ENCODE measurements around the gene COL23A1.
"Not testable (repeated sequence)": the region's sequence is repeated elsewhere in the genome, so short reads cannot be mapped to it uniquely, and the experiment has no call there.

COL23A1 gene

GRCh38 chr5:178232124-178232919 is 357.9 kb downstream of the COL23A1 start, which contains the start of gene PHYKPL:
PHYKPL (minus strand) TSS chr5:178232802; CDS start chr5:178232550, 252 bp downstream.
- TF ChIP-seq, protein P1, sequence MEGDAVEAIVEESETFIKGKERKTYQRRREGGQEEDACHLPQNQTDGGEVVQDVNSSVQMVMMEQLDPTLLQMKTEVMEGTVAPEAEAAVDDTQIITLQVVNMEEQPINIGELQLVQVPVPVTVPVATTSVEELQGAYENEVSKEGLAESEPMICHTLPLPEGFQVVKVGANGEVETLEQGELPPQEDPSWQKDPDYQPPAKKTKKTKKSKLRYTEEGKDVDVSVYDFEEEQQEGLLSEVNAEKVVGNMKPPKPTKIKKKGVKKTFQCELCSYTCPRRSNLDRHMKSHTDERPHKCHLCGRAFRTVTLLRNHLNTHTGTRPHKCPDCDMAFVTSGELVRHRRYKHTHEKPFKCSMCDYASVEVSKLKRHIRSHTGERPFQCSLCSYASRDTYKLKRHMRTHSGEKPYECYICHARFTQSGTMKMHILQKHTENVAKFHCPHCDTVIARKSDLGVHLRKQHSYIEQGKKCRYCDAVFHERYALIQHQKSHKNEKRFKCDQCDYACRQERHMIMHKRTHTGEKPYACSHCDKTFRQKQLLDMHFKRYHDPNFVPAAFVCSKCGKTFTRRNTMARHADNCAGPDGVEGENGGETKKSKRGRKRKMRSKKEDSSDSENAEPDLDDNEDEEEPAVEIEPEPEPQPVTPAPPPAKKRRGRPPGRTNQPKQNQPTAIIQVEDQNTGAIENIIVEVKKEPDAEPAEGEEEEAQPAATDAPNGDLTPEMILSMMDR (IDR thresholded peaks at IDR 0.05; ENCODE audit: unreplicated experiment in 3 of 3), result no peak

GRCh38 chr5:178231539-178232123 is 358.6 kb downstream of the COL23A1 start:
- Mint-ChIP-seq H3K36me3 (ENCODE audit: low read depth) (peaks cover 45% of the 10 kb centered on the region), H3K4me1 (peaks cover 38% of the 10 kb centered on the region), H3K27ac (peak overlapping the region; percentile 28 to 40 (median 37)), H3K27me3 (ENCODE audit: low read depth) (no peaks in the 10 kb centered on the region), H3K9me3 (no peaks in the 10 kb centered on the region), H3K4me3 (peak overlapping the region; percentile 85 to 86 (median 85))
- TF ChIP-seq, protein P1 (IDR thresholded peaks at IDR 0.05; ENCODE audit: unreplicated experiment in 3 of 3), result no peak

More at GRCh38 chr5:178232124-178232919, 357.9 kb downstream of the COL23A1 start, which contains the start of gene PHYKPL:
- peak within 1 kb of the TSS; percentile 74 to 90 (median 82) for H3K27ac Mint-ChIP-seq
- peaks cover 38% of the 10 kb centered on the region for H3K36me3 Mint-ChIP-seq (ENCODE audit: low read depth)
- H3K4me1 Mint-ChIP-seq, result peaks cover 43% of the 10 kb centered on the region
- no peaks in the 10 kb centered on the region for H3K27me3 Mint-ChIP-seq (ENCODE audit: low read depth)
- H3K4me3 Mint-ChIP-seq, result peak within 1 kb of the TSS; percentile 85 to 92 (median 89)
- no peaks in the 10 kb centered on the region for H3K9me3 Mint-ChIP-seq

GRCh38 chr5:178230879-178231538 is 359.2 kb downstream of the COL23A1 start:
- H3K36me3 Mint-ChIP-seq (ENCODE audit: low read depth), result peaks cover 48% of the 10 kb centered on the region
- no peaks in the 10 kb centered on the region for H3K9me3 Mint-ChIP-seq
- H3K4me1 Mint-ChIP-seq, result peaks cover 35% of the 10 kb centered on the region
- peak overlapping the region; percentile 85 to 86 (median 85) for H3K4me3 Mint-ChIP-seq
- H3K27ac Mint-ChIP-seq, result peak overlapping the region; percentile 28 to 40 (median 37)
- TF ChIP-seq, protein P1 (IDR thresholded peaks at IDR 0.05; ENCODE audit: unreplicated experiment in 3 of 3), result no peak
- no peaks in the 10 kb centered on the region for H3K27me3 Mint-ChIP-seq (ENCODE audit: low read depth)

DNA sequence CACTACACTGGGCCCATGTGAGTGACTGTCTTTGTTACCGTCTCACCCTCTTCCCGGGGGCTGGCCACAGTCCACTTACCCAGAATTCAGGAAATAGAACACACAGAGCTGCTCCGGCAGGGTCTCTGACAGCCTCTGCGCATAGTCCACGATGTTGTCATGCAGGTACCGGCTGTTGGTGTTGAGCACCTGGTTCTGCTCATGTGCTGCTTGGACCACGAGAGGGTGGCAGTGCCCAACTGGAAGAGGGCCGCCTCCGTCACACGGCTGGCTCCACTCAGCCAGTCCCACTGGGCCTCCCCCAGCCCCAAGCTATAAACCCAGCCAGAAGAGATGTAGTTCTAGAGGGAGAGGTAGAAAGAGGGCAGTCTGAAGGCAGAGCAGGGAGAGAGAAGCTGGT is 360.3 kb downstream of the COL23A1 start:
- no peaks in the 10 kb centered on the region for H3K9me3 Mint-ChIP-seq
- TF ChIP-seq, protein P1 (IDR thresholded peaks at IDR 0.05; ENCODE audit: unreplicated experiment in 3 of 3), result no peak
- peak overlapping the region; percentile 80 to 86 (median 85) for H3K4me3 Mint-ChIP-seq
- H3K27me3 Mint-ChIP-seq (ENCODE audit: low read depth), result no peaks in the 10 kb centered on the region
- H3K27ac Mint-ChIP-seq, result peak overlapping the region in 1 of 3 experiments; percentile 44
- peaks cover 31% of the 10 kb centered on the region for H3K4me1 Mint-ChIP-seq
- H3K36me3 Mint-ChIP-seq (ENCODE audit: low read depth), result peaks cover 58% of the 10 kb centered on the region

- H3K4me3 Mint-ChIP-seq, result peak overlapping the region; percentile 80 to 86 (median 85)
- not testable (repeated sequence) for H3K27ac Mint-ChIP-seq; H3K27me3 Mint-ChIP-seq (ENCODE audit: low read depth); H3K9me3 Mint-ChIP-seq
- H3K4me1 Mint-ChIP-seq, result peaks cover 29% of the 10 kb centered on the region
- peaks cover 59% of the 10 kb centered on the region for H3K36me3 Mint-ChIP-seq (ENCODE audit: low read depth)
Measured at GRCh38 chr5:178229111-178229510, 361.1 kb downstream of the COL23A1 start.

GRCh38 chr5:178228609-178229008 is 361.6 kb downstream of the COL23A1 start:
- Mint-ChIP-seq H3K36me3 (ENCODE audit: low read depth) (peaks cover 61% of the 10 kb centered on the region), H3K4me3 (peak overlapping the region in 1 of 3 experiments; percentile 22), H3K27me3 (ENCODE audit: low read depth) (no peaks in the 10 kb centered on the region), H3K27ac (no peak overlapping the region), H3K9me3 (no peaks in the 10 kb centered on the region), H3K4me1 (peaks cover 28% of the 10 kb centered on the region)
- TF ChIP-seq, protein P1 (IDR thresholded peaks at IDR 0.05; ENCODE audit: unreplicated experiment in 3 of 3), result no peak

All from nephron (organoid).